NCI-H510A (cell line): Measurements from ENCODE around the gene DGKI.

Experiments used
- DNase-seq: peaks from one replicate; lab custom pipeline; 2025; lab: John Stamatoyannopoulos, UW

The DGKI gene

DNA sequence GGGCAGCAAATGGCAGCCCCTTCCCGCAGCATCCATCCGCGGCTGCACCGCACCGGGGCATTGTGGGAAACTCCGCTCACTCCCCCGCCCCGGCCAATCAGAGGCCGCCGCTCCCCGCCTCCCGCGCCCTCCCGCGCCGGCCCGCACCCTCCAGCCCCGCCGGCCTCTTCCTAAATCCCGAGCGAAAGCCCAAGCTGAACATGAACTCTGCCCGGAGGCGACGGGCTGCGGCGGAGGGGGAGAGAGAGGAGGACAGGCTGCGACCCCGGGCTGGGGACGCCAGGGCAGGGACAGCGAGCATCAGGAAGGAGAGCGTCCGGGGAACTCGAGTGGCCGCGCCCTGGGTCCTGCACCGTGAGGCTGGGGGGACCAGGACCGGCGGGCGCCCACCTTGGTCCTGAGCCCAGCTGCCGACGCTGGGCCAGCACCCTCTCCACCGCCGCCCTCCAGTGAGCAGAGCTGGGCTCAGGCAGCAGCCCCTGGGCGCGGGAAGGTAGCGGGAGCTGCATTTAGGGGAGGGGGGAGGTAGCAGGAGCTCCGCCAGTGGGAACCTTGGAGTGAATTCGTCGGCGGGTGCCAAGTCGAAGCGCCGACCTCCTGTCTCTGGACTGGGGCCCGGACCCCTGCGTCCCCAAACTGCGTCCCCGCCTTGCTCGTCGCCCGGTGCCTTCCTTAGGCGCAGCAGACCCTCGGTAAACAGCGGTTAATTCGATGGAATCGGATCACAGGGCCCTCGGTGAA lies at the start of gene DGKI:
TSS of gene DGKI (minus strand) at position 148 of the 741 bp plus-strand sequence.
- DNase-seq, result no peak

DNA sequence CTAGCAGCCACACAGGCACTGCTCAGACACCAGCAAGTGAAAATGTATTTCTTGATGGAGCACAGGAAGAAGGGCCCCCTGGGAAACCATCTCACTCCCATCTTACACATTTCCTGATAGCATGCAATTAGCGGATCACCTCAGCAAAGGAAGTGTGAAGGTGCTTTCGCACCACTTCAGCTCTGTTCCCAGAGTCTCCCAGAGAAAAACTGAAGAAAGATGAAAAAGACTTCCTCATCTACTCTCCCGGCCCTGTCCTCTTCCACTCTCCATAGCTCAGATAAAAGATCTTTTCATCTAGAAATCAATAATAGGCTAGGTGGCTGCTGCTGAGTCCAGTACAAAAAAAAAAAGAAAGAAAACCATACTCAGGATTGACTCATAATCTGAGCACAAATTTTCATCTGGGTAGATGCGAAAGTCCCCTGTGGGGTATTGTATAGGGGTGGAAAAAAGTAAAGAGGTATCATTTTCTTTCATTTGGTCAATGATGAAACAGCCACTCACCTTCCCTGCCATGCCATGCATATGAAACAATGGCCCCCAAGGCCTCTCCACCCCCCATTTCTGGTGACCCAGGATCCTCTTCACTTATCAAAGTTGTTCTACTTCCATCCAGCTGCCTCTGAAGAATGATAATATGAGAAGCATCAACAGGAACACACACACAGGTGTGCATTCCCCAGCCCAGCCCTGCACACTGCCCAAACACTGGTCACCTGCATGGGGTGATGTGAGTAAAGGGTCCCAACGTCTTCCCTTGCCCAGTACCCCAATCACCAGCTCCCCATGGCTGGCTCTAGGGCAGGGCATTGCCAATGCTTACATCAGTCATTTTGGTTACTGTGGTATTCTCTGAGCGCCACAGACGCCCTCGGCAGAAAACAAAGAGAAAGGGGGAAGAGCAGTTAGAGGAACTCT lies 48.8 kb upstream of the DGKI start:
- no peak for DNase-seq

DNA sequence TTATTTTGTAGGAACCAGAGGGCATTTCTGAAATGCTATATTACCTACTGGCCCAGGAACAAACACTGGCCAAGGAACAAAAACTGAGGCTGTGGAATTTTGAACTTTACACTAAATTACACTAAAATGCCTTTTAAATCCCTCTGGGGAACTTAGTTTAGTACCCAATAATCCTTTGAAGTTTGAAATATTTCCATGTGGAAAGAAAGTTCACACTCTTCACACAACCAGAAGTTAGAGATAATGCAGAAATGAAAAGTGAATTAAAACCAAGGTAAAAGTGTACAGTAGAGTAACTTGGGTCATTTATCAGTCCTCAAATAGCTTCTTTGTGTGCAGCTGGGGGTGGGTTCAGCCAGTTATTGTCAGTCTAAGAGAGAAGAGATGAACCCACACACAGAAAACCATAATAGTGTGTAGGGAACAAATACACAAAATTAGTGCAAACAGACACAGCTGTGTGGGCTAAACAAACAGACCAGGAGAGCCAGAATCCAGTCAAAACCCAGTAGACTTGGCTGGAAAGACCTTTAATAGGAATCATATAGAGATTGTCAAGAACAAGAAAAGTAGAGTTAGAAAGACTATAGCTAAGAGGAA lies 46.5 kb upstream of the DGKI start:
- DNase-seq, result no peak

DNA sequence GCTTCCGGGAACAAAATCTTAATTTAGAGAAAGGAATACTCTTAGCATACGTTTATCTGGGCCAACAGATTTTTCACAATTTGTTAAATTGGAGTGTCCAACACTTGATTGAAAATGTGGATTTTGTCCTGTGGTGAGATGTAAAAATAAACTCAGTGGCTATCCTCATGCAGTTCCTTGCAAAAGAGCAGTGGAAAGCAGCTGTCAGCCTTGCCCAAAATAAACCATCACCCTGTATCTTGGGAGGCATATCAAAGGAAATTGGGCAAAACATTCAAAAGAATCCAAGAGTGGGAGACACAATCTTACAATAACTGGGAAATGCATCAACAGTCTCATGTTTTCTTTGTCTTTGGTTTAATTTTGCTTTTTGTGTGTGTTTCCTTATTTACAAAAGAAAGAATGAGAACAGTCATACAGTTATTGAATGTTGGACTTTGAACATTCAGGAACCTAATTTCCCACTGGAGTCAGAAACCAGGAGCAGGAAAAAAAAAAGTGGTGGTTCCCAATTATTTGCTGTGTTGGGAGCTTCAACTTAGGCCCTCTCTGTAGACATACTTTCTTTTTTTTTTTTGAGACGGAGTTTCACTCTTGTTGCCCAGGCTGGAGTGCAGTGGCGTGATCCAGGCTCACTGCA lies 44.4 kb upstream of the DGKI start:
- no peak for DNase-seq

DNA sequence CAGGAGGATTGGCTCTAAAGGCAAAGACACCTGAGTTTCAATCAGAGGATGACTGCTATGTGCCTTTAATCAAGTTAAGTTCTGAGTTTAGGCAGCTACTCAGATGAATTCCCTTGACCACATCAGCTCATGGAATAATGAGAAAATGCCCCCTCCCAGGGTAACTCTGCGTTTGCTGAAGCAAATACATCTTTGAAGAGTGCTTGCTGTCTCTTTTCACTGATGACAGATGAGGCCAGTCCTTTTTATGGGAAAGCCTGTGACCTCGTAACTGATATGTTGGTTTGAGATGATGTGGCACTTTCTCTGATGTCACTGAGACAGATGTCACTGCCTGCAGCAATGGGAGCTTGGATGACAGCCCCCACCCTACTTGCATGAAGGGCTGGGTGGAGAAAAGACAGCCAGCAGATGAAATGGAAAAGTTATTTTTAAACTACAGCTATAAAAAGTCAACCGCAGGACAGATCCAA lies 43.7 kb upstream of the DGKI start:
- DNase-seq, result no peak

DNA sequence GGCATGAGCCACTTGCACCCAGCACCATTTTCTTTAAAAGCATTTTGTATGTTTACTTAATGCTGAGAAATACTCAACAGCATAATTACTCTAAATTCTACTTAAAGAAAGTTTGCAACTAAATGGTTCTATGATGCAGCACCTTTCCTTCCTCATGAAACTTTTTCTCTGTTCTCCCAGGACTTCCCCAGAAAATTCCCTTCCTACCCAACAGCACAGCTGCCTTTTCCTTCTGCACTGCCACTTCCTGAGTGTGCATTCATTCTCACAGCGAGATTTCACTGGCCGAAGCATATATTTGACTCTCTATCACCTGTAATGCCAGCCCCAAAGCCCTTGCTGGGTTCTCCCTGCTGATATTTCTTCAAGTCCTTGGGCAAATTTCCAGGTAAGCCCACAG lies 41.5 kb upstream of the DGKI start:
- DNase-seq, result no peak

DNA sequence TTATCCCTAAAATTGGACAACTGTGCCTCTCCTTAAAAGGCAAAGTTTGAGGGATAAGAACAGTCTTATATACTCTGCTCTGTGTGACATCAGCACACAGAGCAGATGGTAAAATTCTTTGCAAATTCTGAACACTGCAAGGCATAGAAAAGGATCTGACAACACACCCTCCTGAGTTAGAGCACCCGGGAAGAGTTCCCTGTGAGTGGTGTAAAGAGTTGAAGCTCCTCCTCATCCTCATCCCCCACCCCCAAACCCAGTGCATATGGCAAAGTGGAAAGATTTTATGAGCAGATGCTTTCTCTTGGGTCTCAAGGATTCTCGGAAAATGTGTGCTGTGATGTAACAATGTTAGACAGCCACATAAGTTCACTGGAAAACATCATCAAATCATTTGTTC lies 40.0 kb upstream of the DGKI start:
- no peak for DNase-seq

DNA sequence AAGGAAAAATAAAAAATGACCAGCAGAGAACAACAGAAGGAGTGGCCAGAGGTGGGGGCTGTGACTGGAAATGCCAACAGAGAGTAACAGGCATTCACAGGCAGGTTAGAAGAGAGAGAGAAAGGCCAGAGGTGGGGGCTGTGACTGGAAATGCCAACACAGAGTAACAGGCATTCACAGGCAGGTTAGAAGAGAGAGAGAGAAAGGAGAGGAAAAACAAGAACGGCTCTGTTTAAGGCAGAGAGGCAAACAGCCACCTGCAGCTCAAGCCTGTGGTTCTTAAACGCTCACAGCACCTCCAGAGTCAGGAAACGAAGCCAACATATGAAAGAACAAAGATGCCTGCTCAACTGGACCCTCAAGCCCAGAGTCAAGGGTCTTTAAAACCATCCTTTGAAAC lies 39.5 kb upstream of the DGKI start:
- no peak for DNase-seq

DNA sequence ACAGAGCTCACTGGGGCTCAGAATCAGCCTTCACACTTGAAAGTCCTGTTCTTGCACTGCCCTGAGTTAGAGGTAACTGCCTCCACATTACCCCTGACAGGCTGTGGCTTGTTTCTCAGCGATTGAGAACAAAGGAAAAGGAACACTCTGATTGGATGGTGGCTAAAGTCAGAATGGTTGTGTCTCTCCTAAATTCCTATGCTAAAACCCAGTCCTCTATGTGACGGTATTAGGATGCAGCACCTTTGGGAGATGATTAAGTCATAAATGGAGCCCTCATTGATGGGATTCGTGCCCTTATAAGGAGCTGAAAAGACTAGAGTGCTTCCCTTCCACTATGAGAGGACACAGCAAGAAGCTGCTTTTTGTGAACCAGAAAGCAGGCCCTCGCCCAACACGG lies 38.9 kb upstream of the DGKI start:
- no peak for DNase-seq

DNA sequence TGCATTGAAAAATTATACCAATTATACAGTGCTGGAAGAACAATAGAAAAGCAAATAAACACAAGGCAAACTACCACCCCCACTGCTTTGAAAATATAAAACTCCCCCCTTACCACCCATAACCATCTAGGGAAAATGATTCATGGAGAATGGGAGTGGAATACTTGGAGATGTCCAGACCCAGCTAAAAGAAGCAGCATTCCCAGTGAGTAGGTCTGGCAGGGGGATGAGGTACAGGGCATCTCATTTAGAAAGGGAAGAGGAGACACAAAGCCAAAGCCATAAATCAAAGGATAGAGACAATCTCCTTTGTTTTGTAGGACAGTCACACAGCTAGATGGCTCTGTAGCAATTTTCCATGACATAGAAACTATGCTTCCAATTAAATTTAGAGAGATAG lies 36.0 kb upstream of the DGKI start:
- no peak for DNase-seq

DNA sequence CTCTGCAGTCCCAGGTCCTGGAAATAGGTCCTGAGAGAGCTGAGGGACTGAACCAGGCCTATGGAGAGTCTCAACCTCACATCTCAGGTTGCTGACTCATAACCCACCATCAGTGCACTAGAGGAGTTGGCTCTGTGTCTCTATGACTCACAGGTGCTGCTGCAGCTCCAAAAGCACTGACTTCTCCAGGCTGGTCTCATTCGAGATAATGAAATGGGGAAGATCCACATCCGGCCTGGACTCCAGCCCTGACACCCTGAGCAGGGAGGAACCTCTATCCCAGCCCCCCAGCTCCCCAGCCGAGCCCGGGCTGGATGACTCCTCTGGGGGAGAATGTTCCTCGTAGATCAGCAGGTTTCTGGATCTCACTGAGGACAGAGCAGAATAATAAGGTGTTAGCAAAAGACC lies 35.5 kb upstream of the DGKI start:
- DNase-seq, result no peak

DNA sequence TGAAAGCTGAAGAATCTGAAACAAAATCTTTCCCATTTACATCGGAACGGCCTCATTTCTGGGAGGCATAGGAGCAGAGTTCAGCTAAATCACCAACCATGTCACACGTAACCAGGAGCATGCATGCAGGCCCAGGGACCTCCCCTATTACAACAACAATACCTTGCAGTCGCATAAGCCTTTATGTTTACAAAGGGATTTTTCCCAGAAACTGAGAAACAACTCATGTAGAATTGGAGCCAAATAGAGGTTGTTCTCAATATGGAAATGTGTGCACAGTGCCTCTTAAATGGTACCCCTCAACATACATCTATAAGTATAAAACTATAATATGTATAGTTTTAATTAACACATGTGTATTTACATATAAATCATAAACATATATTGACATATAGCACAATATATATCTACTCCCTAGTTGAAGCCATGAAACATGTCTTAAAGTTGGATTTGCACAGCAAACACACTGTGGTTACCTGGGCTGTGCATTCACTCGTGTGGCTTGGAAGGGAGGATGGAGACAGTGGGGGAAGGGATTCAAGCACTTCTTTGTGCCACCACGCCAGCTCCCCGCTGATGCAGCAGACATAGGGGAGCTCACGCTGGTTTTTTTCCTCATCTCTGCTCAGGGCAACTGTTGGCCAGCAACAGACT lies 35.0 kb upstream of the DGKI start:
- no peak for DNase-seq

DNA sequence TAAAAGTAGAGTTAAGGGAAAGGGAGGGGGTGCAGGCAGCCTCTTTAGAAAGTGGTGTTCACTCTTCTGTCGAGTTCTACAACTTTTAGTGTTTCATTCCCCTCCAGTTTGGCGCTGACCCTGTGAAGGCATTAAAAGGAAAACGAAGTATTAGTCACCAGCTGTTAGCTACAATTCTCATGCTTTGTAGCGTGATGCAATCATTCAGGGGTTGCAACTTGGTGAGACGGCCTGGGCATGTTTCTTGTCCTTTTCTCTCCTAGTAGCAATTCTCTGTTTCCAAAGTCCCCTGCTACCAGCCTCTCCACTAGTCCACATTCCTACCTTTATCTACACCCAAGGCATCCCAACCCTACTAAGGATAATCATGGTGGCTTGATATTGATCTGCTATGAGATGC lies 33.7 kb upstream of the DGKI start:
- no peak for DNase-seq

DNA sequence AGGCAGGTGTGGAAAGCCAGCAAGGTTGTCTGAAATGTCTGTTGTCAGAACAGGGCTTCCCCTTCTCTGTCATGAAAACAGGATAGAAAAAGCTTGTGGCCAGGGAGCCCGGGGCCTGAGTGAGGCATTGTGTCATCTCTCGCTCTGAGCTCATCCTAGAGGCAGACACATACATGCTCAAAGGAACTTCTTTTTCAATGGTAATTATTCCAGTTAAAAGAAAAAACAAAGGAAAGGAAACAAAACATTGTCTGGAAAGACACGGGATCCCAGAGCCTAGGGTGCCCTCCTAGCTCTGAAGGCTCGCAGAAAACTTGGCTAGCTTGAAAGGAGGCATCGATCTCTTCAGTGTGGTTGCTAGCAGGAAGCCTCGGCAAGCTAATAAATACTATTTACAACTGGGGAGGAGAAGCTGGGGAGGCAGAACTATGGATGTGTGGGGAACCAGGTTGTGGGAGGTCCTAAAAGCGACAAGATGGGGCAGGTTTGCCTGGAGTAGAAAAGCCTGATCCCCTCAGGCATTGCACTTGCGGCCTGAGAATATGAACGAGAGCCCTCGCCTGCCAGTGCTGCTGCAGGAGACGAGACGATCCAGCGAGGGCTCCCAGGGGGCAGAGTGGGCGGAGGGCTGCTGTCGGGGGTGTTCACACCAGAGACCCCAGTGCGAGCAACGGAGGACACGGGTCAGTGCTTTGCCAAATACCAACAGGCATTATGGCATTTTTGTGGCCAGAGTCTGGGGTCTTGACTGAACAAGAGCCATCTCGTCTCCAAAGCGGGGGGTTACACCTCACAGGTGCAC lies 32.8 kb upstream of the DGKI start:
- DNase-seq, result no peak

DNA sequence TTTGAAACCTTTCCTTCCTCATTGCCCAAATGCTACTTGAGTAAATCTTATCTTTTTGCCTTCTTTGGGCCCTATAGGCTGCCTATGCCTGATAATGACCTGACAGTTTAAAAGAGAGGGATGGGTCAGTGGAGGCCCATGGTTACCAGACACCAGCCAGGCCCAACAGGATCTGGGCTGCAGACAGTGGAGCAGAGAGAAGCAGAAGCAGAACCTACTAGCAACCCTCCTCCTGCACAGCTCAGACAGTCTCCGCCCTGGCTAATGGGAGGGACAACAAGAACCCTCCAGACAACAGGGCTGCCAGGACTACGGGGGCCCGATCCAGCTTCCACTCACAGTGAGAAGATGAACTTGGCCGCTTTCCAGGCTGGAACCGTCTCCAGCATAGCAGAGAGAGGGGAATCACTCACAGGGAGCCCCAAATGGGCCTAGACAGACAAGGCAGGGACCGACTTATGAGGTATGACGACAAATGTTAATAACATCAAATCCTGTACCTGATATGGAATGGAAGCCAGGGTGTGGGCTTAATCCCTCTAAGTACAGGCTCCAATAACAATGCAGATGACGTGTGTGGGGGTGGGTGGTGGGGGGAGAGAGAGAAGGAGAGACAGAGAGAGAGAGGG lies 31.7 kb upstream of the DGKI start:
- no peak for DNase-seq

DNA sequence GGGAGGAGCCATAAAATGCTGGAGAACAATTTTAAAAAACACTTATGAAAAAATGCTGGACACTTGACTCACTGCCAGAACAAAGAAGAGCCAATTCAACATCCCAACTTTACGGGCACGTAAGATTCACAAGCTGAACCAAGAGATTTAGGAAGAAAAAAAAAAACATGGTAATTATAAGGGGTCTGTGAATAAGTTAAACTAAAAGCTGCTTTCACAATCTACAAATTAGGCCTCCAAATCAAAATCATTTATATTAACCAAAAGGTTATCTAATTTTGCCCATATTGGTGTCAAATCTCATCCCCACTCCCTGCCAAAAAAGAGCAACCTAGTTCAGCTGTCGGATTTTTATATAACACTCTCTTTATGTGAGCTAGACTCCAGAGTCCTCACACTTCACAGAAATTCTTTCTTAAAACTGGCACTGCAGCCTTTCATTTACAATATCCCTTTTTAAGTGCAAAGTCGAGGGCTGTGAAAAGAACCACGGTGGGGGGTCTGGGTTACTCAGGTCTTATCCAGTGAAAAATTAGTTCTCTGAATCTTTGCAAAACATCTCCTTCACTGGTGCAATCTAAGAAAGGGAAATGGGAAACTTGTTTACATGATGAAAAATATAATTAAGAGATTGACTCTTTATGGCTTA lies 30.4 kb upstream of the DGKI start:
- DNase-seq, result no peak

DNA sequence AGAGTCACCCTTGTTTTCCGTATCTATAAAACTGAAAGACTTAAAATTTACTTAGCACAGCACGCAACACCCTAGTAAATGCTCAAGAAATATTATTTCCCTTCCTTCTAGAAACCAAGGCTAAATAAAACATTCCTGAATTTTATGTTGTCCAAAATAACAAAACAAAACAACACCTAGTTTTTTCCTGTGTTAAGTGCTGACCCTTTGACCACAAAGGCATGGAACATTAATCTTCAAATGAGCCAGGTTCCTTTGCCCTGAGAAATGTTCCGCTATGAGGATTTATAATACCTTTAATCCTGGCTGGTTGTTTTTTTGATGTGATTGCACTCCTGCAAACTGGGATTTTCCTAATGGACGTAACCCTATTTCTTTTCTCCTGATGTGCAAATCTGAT lies 29.0 kb upstream of the DGKI start:
- DNase-seq, result no peak

DNA sequence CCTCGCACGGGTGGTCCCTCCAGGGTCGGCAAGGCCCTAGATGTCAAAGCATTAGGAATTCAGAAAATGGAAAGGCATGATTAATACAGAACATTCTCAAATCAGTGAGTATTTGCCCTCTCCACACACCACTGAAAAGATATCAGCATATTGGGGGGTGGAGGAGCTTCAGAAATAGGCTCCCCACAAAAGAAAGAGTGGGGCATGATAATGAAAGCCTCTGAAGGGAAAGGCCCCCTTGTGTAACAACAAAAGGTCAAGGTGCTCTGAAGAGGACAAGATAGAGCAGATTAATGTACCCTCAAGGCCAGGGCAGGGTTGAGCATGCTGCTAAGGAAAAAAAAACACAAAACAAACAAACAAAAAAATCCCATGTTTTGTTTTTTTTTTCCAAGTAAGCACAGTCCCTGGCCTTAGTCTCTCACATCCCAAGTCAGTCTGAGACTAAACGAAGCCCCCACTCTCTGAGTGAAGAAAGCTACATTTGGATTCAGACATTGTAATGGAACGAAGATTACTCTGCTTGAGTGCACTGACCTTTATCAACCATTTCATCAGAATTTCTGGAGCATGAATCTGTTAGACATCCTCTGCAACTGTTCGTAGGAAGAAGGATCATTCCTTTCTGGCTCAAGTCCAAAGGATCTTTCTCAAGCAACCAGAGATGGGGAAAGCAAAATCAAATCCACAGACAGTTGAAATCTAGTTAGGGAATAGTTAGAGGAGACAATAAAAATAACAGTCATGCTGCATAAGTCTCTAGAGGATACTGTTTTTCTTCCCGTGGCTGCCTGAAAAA lies 27.4 kb upstream of the DGKI start:
- DNase-seq, result no peak

DNA sequence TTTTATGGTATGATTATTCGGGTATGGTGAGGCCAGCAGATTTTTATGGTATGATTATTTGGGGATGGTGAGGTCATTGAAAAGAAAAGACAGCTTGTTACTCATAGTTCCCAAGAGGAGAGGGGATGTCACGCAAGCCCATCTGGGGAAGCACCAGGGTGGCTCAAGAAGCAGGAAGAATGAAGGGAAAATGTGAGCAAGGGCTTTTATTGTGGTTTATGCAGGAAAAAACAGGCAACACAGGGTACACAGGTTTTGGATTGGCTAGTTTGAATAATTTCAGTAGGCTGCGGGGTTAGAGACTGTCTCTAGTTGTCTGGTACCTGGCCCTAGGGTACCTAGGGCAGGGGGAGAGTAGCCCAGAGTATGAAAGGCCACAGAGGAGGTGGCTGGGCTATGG lies 26.8 kb upstream of the DGKI start:
- DNase-seq, result no peak
